GM12891 (cell line): Measurements from ENCODE around the gene NR2C2.

Experiments used
- POLR2A ChIP-seq: IDR thresholded peaks from 2 replicates; pipeline ENCODE4 v1.6.1; 2011; ENCODE audit warnings: low read depth, low read length, control low read depth
- POLR2AphosphoS5 ChIP-seq: IDR thresholded peaks from 2 replicates; pipeline ENCODE4 v1.6.1; 2011; ENCODE audit warnings: low read depth, low read length, control low read depth

DNA sequence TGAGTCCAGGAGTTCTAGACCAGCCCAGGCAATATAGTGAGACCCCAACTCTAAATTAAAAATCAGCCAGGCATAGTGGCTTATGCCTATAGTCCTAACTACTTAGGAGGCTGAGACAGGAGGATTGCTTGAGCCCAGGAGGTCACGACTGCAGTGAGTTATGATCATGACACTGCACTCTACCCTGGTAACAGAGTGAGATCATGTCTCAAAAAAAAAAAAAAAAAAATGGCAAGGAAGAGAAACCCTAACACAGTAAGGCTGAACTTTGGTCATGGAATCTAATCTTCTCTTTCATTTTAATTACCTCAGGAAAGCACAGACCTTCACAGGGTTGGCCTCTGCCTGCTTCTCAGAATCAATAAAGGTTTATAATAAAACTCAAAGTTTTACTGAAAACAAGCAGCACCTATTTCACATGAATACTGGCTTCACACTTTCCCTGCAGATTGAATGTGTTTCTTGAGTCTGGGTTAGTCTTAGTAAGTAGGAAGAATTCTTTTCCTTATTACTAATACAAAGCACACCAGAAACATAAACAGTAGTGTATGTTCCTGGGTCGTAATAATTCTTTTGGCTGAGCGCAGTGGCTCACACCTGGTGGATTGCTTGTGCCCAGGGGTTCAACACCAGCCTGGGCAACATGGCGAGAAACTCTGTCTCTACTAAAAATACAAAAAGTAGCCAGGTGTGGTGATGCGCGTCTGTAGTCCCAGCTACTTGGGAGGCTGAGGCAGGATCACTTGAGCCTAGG is 11.6 kb upstream of the NR2C2 start:
- TF ChIP-seq POLR2A (no peak), POLR2AphosphoS5 (no peak)
